CD4-positive, alpha-beta memory T cell (primary cell): ENCODE measurements around the gene KATNBL1. TPM values are rescaled to one million over a fixed set of nuclear protein-coding genes. Genes with fewer than 3 reads are reported as not detected.

Source experiments
- CTCF ChIA-PET: fragments of 350-600 bp; sonication (Branson Sonifier 250); formaldehyde crosslinking; loops from one replicate; lab custom pipeline; 2021; ENCODE audit warnings: inconsistent platforms; ENCODE audit not compliant: partially characterized antibody; lab: Charles Lee
- POLR2A ChIA-PET: fragments of 350-600 bp; sonication (Branson Sonifier 250); formaldehyde crosslinking; loops from one replicate; lab custom pipeline; 2021; ENCODE audit not compliant: partially characterized antibody; lab: Charles Lee
- DNase-seq, 5 donors: peaks; one replicate each; pipeline versions ENCODE4 v3.0.0 to v3.0.0-alpha.2; 2020 to 2022; ENCODE audit warnings: mixed read lengths in 1 of 5
- H3K27ac ChIP-seq: one replicate; pipeline ENCODE4 v1.7.0; 2013; ENCODE audit warnings: low read depth, low read length
- H3K27me3 ChIP-seq: 2 replicates; pipeline ENCODE4 v1.7.0; 2013; ENCODE audit warnings: mild to moderate bottlenecking, low read length, moderate library complexity; ENCODE audit not compliant: insufficient read depth
- H3K36me3 ChIP-seq: 2 replicates; pipeline ENCODE4 v1.7.0; 2013; ENCODE audit warnings: mild to moderate bottlenecking, low read length, moderate library complexity; ENCODE audit not compliant: insufficient read depth
- H3K4me1 ChIP-seq: 2 replicates; pipeline ENCODE4 v1.7.0; 2013; ENCODE audit warnings: mild to moderate bottlenecking, low read length, moderate library complexity; ENCODE audit not compliant: insufficient read depth
- H3K4me3 ChIP-seq, 2 donors: one replicate each; pipeline ENCODE4 v1.7.0; 2013; ENCODE audit warnings: low read length in 2 of 2, mild to moderate bottlenecking in 1 of 2
- H3K9me3 ChIP-seq, 2 donors: one replicate each; pipeline ENCODE4 v1.7.0; 2013; ENCODE audit warnings: low read length in 2 of 2, control low read depth in 1 of 2; ENCODE audit not compliant: control insufficient read depth in 1 of 2
- H3K27ac Mint-ChIP-seq, 7 donors: one replicate each; pipeline ENCODE4 v1.8.0; 2020 to 2021; ENCODE audit warnings: mixed read lengths in 7 of 7, mild to moderate bottlenecking in 6 of 7, inconsistent platforms in 3 of 7, moderate library complexity in 3 of 7
- H3K27me3 Mint-ChIP-seq, 2 donors: one replicate each; pipeline ENCODE4 v1.8.0; 2020 to 2021; ENCODE audit warnings: mixed read lengths in 2 of 2
- H3K36me3 Mint-ChIP-seq, 2 donors: one replicate each; pipeline ENCODE4 v1.8.0; 2020 to 2021; ENCODE audit warnings: mixed read lengths in 2 of 2, inconsistent platforms in 1 of 2, mild to moderate bottlenecking in 1 of 2
- H3K4me1 Mint-ChIP-seq, 4 donors: one replicate each; pipeline ENCODE4 v1.8.0; 2020 to 2021; ENCODE audit warnings: mixed read lengths in 4 of 4, mild to moderate bottlenecking in 1 of 4
- H3K4me3 Mint-ChIP-seq, 8 donors: one replicate each; pipeline ENCODE4 v1.8.0; 2020 to 2021; ENCODE audit warnings: mixed read lengths in 8 of 8, mild to moderate bottlenecking in 7 of 8, moderate library complexity in 6 of 8, inconsistent platforms in 3 of 8
- H3K9me3 Mint-ChIP-seq, 8 donors: one replicate each; pipeline ENCODE4 v1.8.0; 2020 to 2021; ENCODE audit warnings: mixed read lengths in 8 of 8, mild to moderate bottlenecking in 5 of 8, inconsistent platforms in 3 of 8, moderate library complexity in 1 of 8
- intact Hi-C: fragments of 100-400 bp; cut with micrococcal nuclease; formaldehyde crosslinking; loops from one replicate; pipeline ENCODE4 v1.15.1; 2023
- polyA plus RNA-seq, 2 donors: library from polyadenylated mRNA; unstranded; fragments of 300-500 nt; fragmentation: Illumina TruSeq; gene quantifications; one replicate each; pipeline ENCODE4 v1.2.3, GENCODE V29; 2021
- total RNA-seq, 2 experiments: library from RNA; stranded (reverse); gene quantifications; one replicate each; pipeline ENCODE4 v1.2.3, GENCODE V29; 2021

KATNBL1 gene
- total and polyA plus RNA-seq, 4 experiments from 2014 or later, result 34.7 to 45.8 (median 37.1) TPM

- Histone ChIP-seq H3K9me3 (no peaks in the 10 kb centered on the region), H3K4me1 (no peaks in the 10 kb centered on the region), H3K27ac (no peak overlapping the region), H3K4me3 (no peak overlapping the region), H3K27me3 (no peaks in the 10 kb centered on the region), H3K36me3 (peaks cover 3% of the 10 kb centered on the region)
- peak overlapping the region in 4 of 7 donors; percentile 27 to 73 (median 48) for H3K27ac Mint-ChIP-seq
- peaks cover 41 to 54% of the 10 kb centered on the region in 2 donors for H3K36me3 Mint-ChIP-seq
- CTCF ChIA-PET, result no interaction called here
- no peak for DNase-seq
- intact Hi-C loops, result no loop called here
- no peaks in the 10 kb centered on the region for H3K27me3 Mint-ChIP-seq
- POLR2A ChIA-PET, result no interaction called here
- H3K4me1 Mint-ChIP-seq, result no peaks in the 10 kb centered on the region
- H3K4me3 Mint-ChIP-seq, result no peak overlapping the region
- H3K9me3 Mint-ChIP-seq, result no peaks in the 10 kb centered on the region
Observed at GRCh38 chr15:34147371-34148140, 62.3 kb downstream of the KATNBL1 start.

GRCh38 chr15:34133511-34133910, 76.4 kb downstream of the KATNBL1 start:
- no peak overlapping the region for H3K4me3 ChIP-seq
- H3K27ac ChIP-seq, result no peak overlapping the region
- Mint-ChIP-seq H3K9me3 (no peaks in the 10 kb centered on the region), H3K27ac (no peak overlapping the region), H3K4me1 (no peaks in the 10 kb centered on the region), H3K27me3 (no peaks in the 10 kb centered on the region), H3K36me3 (peaks cover 2 to 4% of the 10 kb centered on the region in 2 donors), H3K4me3 (no peak overlapping the region)
- H3K4me1 ChIP-seq, result no peaks in the 10 kb centered on the region
- intact Hi-C loops, result no loop called here
- H3K27me3 ChIP-seq, result no peaks in the 10 kb centered on the region
- CTCF ChIA-PET, result no interaction called here
- no peak for DNase-seq
- H3K36me3 ChIP-seq, result no peaks in the 10 kb centered on the region
- POLR2A ChIA-PET, result no interaction called here
- H3K9me3 ChIP-seq, result no peaks in the 10 kb centered on the region

- Mint-ChIP-seq H3K9me3 (no peaks in the 10 kb centered on the region), H3K4me1 (no peaks in the 10 kb centered on the region), H3K27me3 (no peaks in the 10 kb centered on the region), H3K27ac (no peak overlapping the region), H3K4me3 (no peak overlapping the region), H3K36me3 (peaks cover 0 to 2% of the 10 kb centered on the region in 2 donors)
- intact Hi-C loops, result no loop called here
- POLR2A ChIA-PET, result no interaction called here
- no peaks in the 10 kb centered on the region for H3K4me1 ChIP-seq
- no peak overlapping the region for H3K27ac ChIP-seq
- CTCF ChIA-PET, result interaction anchor here (1.0 kb wide), 1 partner anchor 11 kb away, joined by 3 read pairs; no protein-coding TSS in a partner anchor
- H3K27me3 ChIP-seq, result no peaks in the 10 kb centered on the region
- DNase-seq, result no peak
- H3K36me3 ChIP-seq, result no peaks in the 10 kb centered on the region
- no peaks in the 10 kb centered on the region for H3K9me3 ChIP-seq
- H3K4me3 ChIP-seq, result no peak overlapping the region
Observed at GRCh38 chr15:34132881-34133280, 77.0 kb downstream of the KATNBL1 start.

- no peak overlapping the region for H3K27ac ChIP-seq
- no peak overlapping the region for H3K27ac Mint-ChIP-seq
- no peaks in the 10 kb centered on the region for H3K27me3 Mint-ChIP-seq
- H3K27me3 ChIP-seq, result no peaks in the 10 kb centered on the region
- H3K4me3 ChIP-seq, result no peak overlapping the region
- H3K4me3 Mint-ChIP-seq, result no peak overlapping the region
- no peaks in the 10 kb centered on the region for H3K9me3 ChIP-seq
- intact Hi-C loops, result no loop called here
- no peaks in the 10 kb centered on the region for H3K4me1 ChIP-seq
- ChIA-PET POLR2A (no interaction called here), CTCF (no interaction called here)
- no peaks in the 10 kb centered on the region for H3K36me3 ChIP-seq
- H3K4me1 Mint-ChIP-seq, result no peaks in the 10 kb centered on the region
- H3K9me3 Mint-ChIP-seq, result peaks cover 0 to 1% (median 0%) of the 10 kb centered on the region in 8 donors
- no peak for DNase-seq
- H3K36me3 Mint-ChIP-seq, result no peaks in the 10 kb centered on the region
Observed at GRCh38 chr15:34128898-34129297, 81.0 kb downstream of the KATNBL1 start.

- Histone ChIP-seq H3K27me3 (no peaks in the 10 kb centered on the region), H3K9me3 (no peaks in the 10 kb centered on the region), H3K27ac (no peak overlapping the region), H3K36me3 (no peaks in the 10 kb centered on the region), H3K4me1 (no peaks in the 10 kb centered on the region), H3K4me3 (no peak overlapping the region)
- intact Hi-C loops, result no loop called here
- Mint-ChIP-seq H3K4me3 (no peak overlapping the region), H3K27me3 (peaks cover 3 to 5% of the 10 kb centered on the region in 2 donors), H3K9me3 (peaks cover 0 to 1% (median 0%) of the 10 kb centered on the region in 8 donors), H3K27ac (peak overlapping the region in 1 of 7 donors; percentile 25), H3K36me3 (no peaks in the 10 kb centered on the region), H3K4me1 (no peaks in the 10 kb centered on the region)
- ChIA-PET POLR2A (no interaction called here), CTCF (no interaction called here)
- DNase-seq, result no peak
Observed at GRCh38 chr15:34126522-34126921, 83.4 kb downstream of the KATNBL1 start.

GRCh38 chr15:34125945-34126344, 84.0 kb downstream of the KATNBL1 start:
- Histone ChIP-seq H3K27me3 (no peaks in the 10 kb centered on the region), H3K27ac (no peak overlapping the region), H3K9me3 (no peaks in the 10 kb centered on the region), H3K36me3 (no peaks in the 10 kb centered on the region), H3K4me3 (no peak overlapping the region), H3K4me1 (no peaks in the 10 kb centered on the region)
- ChIA-PET POLR2A (no interaction called here), CTCF (no interaction called here)
- Mint-ChIP-seq H3K4me1 (no peaks in the 10 kb centered on the region), H3K36me3 (no peaks in the 10 kb centered on the region), H3K27me3 (peaks cover 3 to 8% of the 10 kb centered on the region in 2 donors), H3K9me3 (peaks cover 0 to 1% (median 0%) of the 10 kb centered on the region in 8 donors), H3K27ac (peak overlapping the region in 1 of 7 donors; percentile 59), H3K4me3 (no peak overlapping the region)
- intact Hi-C loops, result no loop called here
- no peak for DNase-seq

- intact Hi-C loops, result no loop called here
Observed at GRCh38 chr15:34124651-34125050, 85.2 kb downstream of the KATNBL1 start.

More at GRCh38 chr15:34124651-34125050, 85.2 kb downstream of the KATNBL1 start:
- H3K27me3 ChIP-seq, result no peaks in the 10 kb centered on the region
- Mint-ChIP-seq H3K4me3 (no peak overlapping the region), H3K36me3 (no peaks in the 10 kb centered on the region), H3K27me3 (peaks cover 6 to 16% of the 10 kb centered on the region in 2 donors), H3K4me1 (no peaks in the 10 kb centered on the region), H3K27ac (no peak overlapping the region), H3K9me3 (peaks cover 0 to 6% (median 0%) of the 10 kb centered on the region in 8 donors)
- ChIA-PET POLR2A (no interaction called here), CTCF (no interaction called here)
- H3K36me3 ChIP-seq, result no peaks in the 10 kb centered on the region
- no peak overlapping the region for H3K27ac ChIP-seq
- no peaks in the 10 kb centered on the region for H3K9me3 ChIP-seq
- DNase-seq, result no peak
- H3K4me3 ChIP-seq, result no peak overlapping the region
- H3K4me1 ChIP-seq, result no peaks in the 10 kb centered on the region
